ENCODE results near the gene YIF1B.

Gene YIF1B

DNA sequence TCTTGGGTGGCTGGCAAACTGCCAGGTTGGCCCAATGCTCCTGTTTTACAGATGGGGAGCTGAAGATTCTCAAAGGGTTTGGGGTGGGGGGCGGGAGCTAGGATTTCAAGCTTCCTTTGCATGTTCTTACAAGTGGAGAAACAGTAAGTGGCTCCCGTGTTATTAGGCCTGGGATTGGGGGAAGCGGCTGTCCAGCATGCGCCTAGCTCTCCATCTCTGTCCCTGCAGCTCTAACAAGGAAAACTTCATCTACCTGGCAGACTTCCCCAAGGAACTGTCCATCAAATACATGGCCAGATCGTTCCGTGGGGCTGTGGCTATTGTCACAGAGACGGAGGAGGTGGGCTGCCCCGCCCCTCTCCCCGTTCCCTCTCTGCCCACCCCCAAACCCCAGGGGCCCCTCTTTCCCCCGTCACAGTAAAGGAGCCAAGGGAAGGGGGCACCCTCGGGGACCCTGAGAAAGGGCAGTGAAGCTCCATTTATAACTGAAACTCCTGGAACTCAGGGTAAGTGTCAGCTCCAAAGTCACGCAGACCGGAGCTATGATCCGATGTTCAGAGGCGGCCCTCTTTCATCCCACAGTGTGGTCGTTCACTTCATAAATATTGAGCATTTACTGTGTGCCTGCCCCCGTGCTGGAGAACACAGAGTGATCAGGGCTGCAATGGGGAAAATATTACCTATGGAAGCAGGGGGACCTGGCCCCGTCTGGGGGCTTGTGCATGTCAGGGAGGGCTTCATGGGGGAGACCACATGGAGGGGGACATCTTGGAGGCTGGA, 43.7 kb upstream of the YIF1B start:
- Histone ChIP-seq H3K4me3 (ENCODE audit: insufficient read depth, low read length, poor library complexity, severe bottlenecking) (no peak overlapping the region), H3K36me3 (ENCODE audit: low read length) (no peaks in the 10 kb centered on the region), H3K4me2 (ENCODE audit: low read depth, low read length, poor library complexity, severe bottlenecking) (no peak overlapping the region), H4K20me1 (ENCODE audit: low read depth, low read length) (no peaks in the 10 kb centered on the region), H2AFZ (ENCODE audit: low read depth, low read length, severe bottlenecking) (no peak overlapping the region), H3K27ac (ENCODE audit: low read depth, low read length) (no peak overlapping the region), H3K27me3 (ENCODE audit: low read length) (no peaks in the 10 kb centered on the region), H3K9me3 (ENCODE audit: insufficient read depth, low read length) (no peaks in the 10 kb centered on the region), H3K9me2 (replicated peaks; ENCODE audit: insufficient read depth, low read length) (no peaks in the 10 kb centered on the region), H3K79me2 (ENCODE audit: insufficient read depth, low read length) (no peaks in the 10 kb centered on the region), H3F3A (ENCODE audit: insufficient read depth) (no peaks in the 10 kb centered on the region), H3K9ac (ENCODE audit: low read length) (no peak overlapping the region)
- no peak for TF ChIP-seq EZH2phosphoT487 (conservative IDR thresholded peaks at IDR 0.05; ENCODE audit: low read length)
- TF ChIP-seq, protein P1, sequence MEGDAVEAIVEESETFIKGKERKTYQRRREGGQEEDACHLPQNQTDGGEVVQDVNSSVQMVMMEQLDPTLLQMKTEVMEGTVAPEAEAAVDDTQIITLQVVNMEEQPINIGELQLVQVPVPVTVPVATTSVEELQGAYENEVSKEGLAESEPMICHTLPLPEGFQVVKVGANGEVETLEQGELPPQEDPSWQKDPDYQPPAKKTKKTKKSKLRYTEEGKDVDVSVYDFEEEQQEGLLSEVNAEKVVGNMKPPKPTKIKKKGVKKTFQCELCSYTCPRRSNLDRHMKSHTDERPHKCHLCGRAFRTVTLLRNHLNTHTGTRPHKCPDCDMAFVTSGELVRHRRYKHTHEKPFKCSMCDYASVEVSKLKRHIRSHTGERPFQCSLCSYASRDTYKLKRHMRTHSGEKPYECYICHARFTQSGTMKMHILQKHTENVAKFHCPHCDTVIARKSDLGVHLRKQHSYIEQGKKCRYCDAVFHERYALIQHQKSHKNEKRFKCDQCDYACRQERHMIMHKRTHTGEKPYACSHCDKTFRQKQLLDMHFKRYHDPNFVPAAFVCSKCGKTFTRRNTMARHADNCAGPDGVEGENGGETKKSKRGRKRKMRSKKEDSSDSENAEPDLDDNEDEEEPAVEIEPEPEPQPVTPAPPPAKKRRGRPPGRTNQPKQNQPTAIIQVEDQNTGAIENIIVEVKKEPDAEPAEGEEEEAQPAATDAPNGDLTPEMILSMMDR (IDR thresholded peaks at IDR 0.05; ENCODE audit: insufficient read depth, low read length, poor library complexity, severe bottlenecking), result no peak

DNA sequence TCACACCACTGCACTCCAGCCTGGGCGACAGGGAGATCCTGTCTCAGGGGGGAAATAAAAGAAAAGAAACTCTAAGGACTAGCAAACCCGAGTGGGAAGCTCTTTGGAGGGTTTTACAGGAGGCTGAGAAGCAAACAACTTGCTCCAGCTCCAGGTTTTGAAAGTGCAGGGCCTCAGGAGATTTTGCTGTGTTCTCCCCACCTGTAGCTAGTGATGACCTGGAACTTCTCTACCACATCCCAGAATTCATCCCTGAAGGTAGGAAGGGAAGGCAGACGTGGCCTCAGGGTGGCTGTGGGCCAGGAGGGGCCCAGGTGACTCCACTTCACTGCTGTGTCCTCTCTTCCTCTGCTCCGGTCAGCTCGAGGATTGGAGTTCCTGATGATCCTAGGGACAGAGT, 42.3 kb upstream of the YIF1B start:
- Histone ChIP-seq H3K9ac (ENCODE audit: low read length) (no peak overlapping the region), H4K20me1 (ENCODE audit: low read depth, low read length) (no peaks in the 10 kb centered on the region), H3K4me3 (ENCODE audit: insufficient read depth, low read length, poor library complexity, severe bottlenecking) (no peak overlapping the region), H3K79me2 (ENCODE audit: insufficient read depth, low read length) (no peaks in the 10 kb centered on the region), H3K27ac (ENCODE audit: low read depth, low read length) (no peak overlapping the region), H3K9me3 (ENCODE audit: insufficient read depth, low read length) (no peaks in the 10 kb centered on the region), H3F3A (ENCODE audit: insufficient read depth) (no peaks in the 10 kb centered on the region), H3K4me2 (ENCODE audit: low read depth, low read length, poor library complexity, severe bottlenecking) (no peak overlapping the region), H3K9me2 (replicated peaks; ENCODE audit: insufficient read depth, low read length) (no peaks in the 10 kb centered on the region), H3K27me3 (ENCODE audit: low read length) (no peaks in the 10 kb centered on the region), H2AFZ (ENCODE audit: low read depth, low read length, severe bottlenecking) (no peak overlapping the region), H3K36me3 (ENCODE audit: low read length) (no peaks in the 10 kb centered on the region)
- TF ChIP-seq, protein P1 (IDR thresholded peaks at IDR 0.05; ENCODE audit: insufficient read depth, low read length, poor library complexity, severe bottlenecking), result no peak
- no peak for TF ChIP-seq EZH2phosphoT487 (conservative IDR thresholded peaks at IDR 0.05; ENCODE audit: low read length)

DNA sequence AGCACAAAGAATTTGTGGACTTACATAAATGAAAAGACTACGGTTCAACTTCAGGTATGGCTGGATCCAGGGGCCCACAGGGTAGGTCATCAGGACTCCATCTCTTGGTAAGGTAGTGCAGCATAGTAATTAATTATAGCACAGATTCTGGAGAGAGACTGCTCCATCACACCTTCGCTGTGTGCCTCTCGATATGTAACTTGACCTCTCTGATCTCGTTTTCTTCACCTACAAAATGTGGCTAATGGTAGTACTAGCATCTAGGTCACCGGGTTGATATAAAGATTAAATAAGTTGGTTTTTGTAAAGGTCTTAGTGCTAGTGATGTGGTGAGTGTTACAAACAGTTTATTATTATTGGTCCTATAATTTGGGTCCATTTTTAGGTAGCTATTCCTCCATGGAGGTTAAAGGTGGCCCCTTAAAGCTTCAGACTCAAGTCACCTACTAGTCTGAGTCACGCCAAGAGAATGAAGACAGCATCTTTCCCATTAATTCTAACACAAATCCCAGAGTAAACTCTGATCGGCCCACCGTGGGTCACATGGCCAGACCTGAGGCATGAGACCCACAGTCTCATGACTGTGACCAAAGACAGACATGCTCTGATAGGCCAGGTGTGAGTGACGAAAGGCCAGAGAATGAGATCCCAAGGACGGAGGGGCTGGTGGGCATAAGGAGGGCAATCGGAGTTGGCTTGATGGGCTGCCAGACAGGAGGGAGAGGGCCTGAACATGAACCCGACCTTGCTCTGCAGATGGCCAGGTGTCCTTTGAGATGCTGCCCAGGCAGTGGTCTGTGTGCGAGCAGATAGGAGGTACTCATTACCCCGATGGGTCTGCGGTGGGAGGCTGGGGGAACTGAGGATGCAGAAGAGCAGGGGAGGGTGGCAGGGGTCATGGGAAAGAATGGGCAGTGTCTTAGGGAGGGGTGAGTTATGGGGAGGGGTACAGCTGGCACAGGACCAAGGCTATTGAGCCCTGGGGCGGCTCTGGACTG, 40.3 kb upstream of the YIF1B start:
- Histone ChIP-seq H4K20me1 (ENCODE audit: low read depth, low read length) (no peaks in the 10 kb centered on the region), H3K27me3 (ENCODE audit: low read length) (no peaks in the 10 kb centered on the region), H3K79me2 (ENCODE audit: insufficient read depth, low read length) (no peaks in the 10 kb centered on the region), H3K36me3 (ENCODE audit: low read length) (no peaks in the 10 kb centered on the region), H2AFZ (ENCODE audit: low read depth, low read length, severe bottlenecking) (no peak overlapping the region), H3F3A (ENCODE audit: insufficient read depth) (no peaks in the 10 kb centered on the region), H3K9ac (ENCODE audit: low read length) (no peak overlapping the region), H3K4me3 (ENCODE audit: insufficient read depth, low read length, poor library complexity, severe bottlenecking) (no peak overlapping the region), H3K27ac (ENCODE audit: low read depth, low read length) (no peak overlapping the region), H3K4me2 (ENCODE audit: low read depth, low read length, poor library complexity, severe bottlenecking) (no peak overlapping the region), H3K9me2 (replicated peaks; ENCODE audit: insufficient read depth, low read length) (no peaks in the 10 kb centered on the region), H3K9me3 (ENCODE audit: insufficient read depth, low read length) (no peaks in the 10 kb centered on the region)
- TF ChIP-seq, protein P1 (IDR thresholded peaks at IDR 0.05; ENCODE audit: insufficient read depth, low read length, poor library complexity, severe bottlenecking), result no peak
- no peak for TF ChIP-seq EZH2phosphoT487 (conservative IDR thresholded peaks at IDR 0.05; ENCODE audit: low read length)

Data from SU-DHL-6 (cell line).